ENCODE data around the gene SAMD10. TPM values are rescaled to one million over a fixed set of nuclear protein-coding genes. Genes with fewer than 3 reads are reported as not detected.
A peak's percentile ranks its signal among the peaks of the same experiment; 100 is the strongest.

Gene SAMD10
- total and polyA plus RNA-seq, 8 donors, result 2.9 to 68.1 (median 6.5) TPM

DNA sequence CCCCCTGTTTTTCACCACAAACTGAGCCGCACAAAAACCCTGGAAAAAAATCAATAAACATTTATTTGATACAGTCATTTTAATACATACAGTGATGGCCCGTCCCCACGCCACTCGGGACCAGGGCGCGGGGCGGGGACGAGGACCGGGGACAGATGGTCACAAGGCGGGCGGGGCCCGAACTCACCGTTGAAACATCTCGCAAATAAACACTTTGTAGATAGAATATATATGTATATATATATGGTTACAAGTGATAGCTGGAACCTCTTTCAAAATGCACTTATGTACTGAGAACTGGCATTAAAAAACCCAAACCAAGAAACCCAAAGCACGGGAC, 22.8 kb downstream of the SAMD10 start:
- Histone ChIP-seq H3K27me3 (no peaks in the 10 kb centered on the region), H3K27ac (peak overlapping the region; percentile 73 to 94 (median 80)), H3K4me3 (peak overlapping the region; percentile 85 to 100 (median 90)), H3K36me3 (peaks cover 2 to 39% (median 35%) of the 10 kb centered on the region in 4 donors), H3K9me3 (no peaks in the 10 kb centered on the region), H3K4me1 (peaks cover 41 to 62% (median 57%) of the 10 kb centered on the region in 4 donors)
- DNase-seq, result no peak
- TF ChIP-seq POLR2AphosphoS5 (IDR thresholded peaks at IDR 0.05), result no peak
- no peak for TF ChIP-seq CTCF (IDR thresholded peaks at IDR 0.05)
- no peak for TF ChIP-seq POLR2A (IDR thresholded peaks at IDR 0.05)
- no peak for TF ChIP-seq EP300 (IDR thresholded peaks at IDR 0.05)
- intact Hi-C loops (cut with DNase I; ENCODE audit: low total_unique reads), result no loop called here
- 0 to 1% (median 0%) methylated on average over 15 of the region's 15 CpGs for WGBS, 5 donors

GRCh38 chr20:63955827-63956663, 23.4 kb downstream of the SAMD10 start, which contains the start of gene UCKL1:
TSS of gene UCKL1 (minus strand) at chr20:63956416. CDS start at chr20:63956372, 44 bp downstream.
- WGBS, 5 donors, result 0 to 1% (median 0%) methylated on average over 23 to 105 of the region's 105 CpGs
- peak in 2 of 3 donors; percentile 71 to 80 for TF ChIP-seq POLR2AphosphoS5 (IDR thresholded peaks at IDR 0.05)
- TF ChIP-seq CTCF (IDR thresholded peaks at IDR 0.05), result no peak
- TF ChIP-seq EP300 (IDR thresholded peaks at IDR 0.05), result no peak
- peak in 1 of 4 donors; percentile 32 for TF ChIP-seq POLR2A (IDR thresholded peaks at IDR 0.05)
- Histone ChIP-seq H3K27ac (peak within 1 kb of the TSS; percentile 87 to 94 (median 91)), H3K36me3 (peaks cover 1 to 33% (median 29%) of the 10 kb centered on the region in 4 donors), H3K9me3 (no peaks in the 10 kb centered on the region), H3K4me1 (peaks cover 47 to 68% (median 63%) of the 10 kb centered on the region in 4 donors), H3K27me3 (no peaks in the 10 kb centered on the region), H3K4me3 (peak within 1 kb of the TSS; percentile 85 to 100 (median 90))
- DNase-seq, result peak; percentile 94 to 97
- intact Hi-C loops (cut with DNase I; ENCODE audit: low total_unique reads), result no loop called here

DNA sequence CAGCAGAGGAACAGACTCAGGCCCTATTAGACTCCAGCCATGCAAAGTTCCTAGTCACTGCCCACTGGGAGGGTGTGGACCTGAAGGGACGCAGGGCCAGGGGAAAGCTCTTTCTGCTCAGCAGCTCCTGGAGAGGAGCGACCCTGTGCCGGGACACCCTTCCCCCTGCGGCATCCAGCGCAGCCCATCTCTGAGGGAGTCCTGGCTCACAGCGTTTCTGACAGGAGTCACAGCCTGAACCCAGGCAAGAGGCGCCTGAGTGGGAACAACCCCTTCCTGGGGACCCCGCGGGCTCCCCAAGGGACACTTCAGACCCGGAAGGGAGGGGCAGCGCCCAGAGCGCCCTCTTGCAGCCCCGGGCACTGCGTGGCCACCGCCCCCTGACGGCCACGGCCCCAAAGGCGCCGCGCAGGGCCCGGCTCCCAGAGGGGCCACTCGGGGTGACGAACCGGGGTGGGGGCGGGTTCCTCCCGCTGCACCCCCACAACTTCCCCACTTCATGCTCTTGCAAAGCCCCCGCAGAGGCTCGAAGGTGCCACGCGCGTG, 24.1 kb downstream of the SAMD10 start:
- 0 to 3% (median 1%) methylated on average over 4 to 31 of the region's 31 CpGs for WGBS, 5 donors
- H3K36me3 ChIP-seq, result peaks cover 0 to 26% (median 22%) of the 10 kb centered on the region in 4 donors
- no peaks in the 10 kb centered on the region for H3K9me3 ChIP-seq
- intact Hi-C loops (cut with DNase I; ENCODE audit: low total_unique reads), result no loop called here
- peak overlapping the region; percentile 87 to 94 (median 91) for H3K27ac ChIP-seq
- no peak for TF ChIP-seq POLR2A (IDR thresholded peaks at IDR 0.05)
- peak in 3 of 7 experiments; percentile 23 to 48 (median 35) for TF ChIP-seq CTCF (IDR thresholded peaks at IDR 0.05)
- H3K4me1 ChIP-seq, result peaks cover 54 to 74% (median 70%) of the 10 kb centered on the region in 4 donors
- H3K27me3 ChIP-seq, result no peaks in the 10 kb centered on the region
- peak overlapping the region; percentile 85 to 100 (median 90) for H3K4me3 ChIP-seq
- DNase-seq, result peak in 1 of 2 donors; percentile 73

DNA sequence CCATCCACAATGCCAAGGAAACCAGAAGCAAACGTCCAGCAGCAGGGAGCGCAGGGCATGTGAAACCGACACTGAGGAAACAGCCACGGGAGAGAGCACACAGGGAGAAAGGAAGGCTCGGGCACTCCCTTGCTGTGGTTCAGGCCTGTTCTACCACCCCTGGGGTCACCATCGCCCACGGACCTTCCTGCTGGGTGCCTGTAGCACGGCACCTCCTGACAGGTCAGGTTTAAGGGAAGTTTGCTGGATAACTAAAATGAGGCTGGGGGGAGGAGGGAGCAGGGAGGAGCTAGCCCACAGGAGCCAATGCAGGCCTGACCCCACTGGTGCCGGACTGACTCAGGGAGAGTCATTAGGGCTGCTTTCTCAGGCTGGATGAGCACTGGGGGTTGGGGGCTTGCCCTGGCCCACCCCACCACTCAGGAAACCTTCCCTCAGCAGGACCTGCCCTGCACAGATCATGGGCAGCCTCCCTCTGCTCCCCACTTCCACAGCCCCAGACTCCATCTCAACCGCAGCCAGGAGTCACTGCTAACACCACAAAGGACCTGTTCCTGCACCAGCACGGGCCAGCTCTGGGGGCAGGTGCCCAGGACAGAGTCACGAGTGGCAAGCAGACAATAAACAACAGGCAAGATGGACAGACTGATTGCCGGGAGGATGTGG, 25.5 kb downstream of the SAMD10 start:
- Histone ChIP-seq H3K4me1 (peaks cover 68 to 89% (median 84%) of the 10 kb centered on the region in 4 donors), H3K27ac (peak overlapping the region in 1 of 5 donors; percentile 91), H3K4me3 (peak overlapping the region in 2 of 4 donors; percentile 93 to 100), H3K9me3 (no peaks in the 10 kb centered on the region), H3K36me3 (peaks cover 0 to 11% (median 8%) of the 10 kb centered on the region in 4 donors), H3K27me3 (no peaks in the 10 kb centered on the region)
- TF ChIP-seq CTCF (IDR thresholded peaks at IDR 0.05) (no peak), EP300 (IDR thresholded peaks at IDR 0.05) (no peak), POLR2A (IDR thresholded peaks at IDR 0.05) (no peak), POLR2AphosphoS5 (IDR thresholded peaks at IDR 0.05) (no peak)
- intact Hi-C loops (cut with DNase I; ENCODE audit: low total_unique reads), result no loop called here
- WGBS, 5 donors, result 47 to 63% (median 57%) methylated on average over 11 to 13 of the region's 13 CpGs
- DNase-seq, result no peak

All from stomach (tissue), 9 donors.